ENCODE data around the gene OLFM2.

Gene OLFM2

DNA sequence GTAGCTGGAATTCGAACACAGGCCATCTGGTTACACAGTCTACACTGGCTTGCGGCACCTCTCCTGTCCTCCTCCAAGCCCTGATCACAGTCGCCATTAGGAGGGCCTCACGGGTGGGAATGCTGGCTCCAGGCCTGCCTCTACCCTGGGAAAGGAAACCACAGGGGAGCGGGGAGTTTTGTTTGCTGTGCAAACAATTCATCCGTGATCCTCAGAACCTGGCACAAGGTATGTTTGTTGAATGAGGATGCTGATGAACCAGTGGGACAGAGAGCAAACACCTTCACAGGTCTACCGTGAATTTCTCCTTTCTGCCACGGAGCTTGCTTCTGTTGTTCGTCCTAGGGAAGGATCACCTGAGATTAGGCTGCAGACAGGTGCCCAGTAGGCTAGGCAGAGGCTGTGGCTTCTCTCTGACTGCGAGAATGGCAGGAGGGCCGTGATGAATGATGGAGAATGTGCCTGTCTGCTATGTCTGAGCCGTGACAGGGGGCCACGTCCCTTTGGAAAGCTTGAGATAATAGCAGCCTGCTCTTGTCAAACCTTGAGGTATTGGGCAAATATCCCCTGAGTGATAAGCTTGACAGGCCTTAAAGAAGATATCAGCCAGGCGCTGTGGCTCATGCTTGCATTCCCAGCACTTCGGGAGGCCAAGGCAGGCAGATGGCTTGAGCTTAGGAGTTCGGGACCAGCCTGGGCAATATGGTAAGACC lies 64.5 kb downstream of the OLFM2 start (continued):
- TF ChIP-seq BACH2 (CRISPR knock-in tag; IDR thresholded peaks at IDR 0.05; ENCODE audit: borderline replicate concordance) (no peak), ARNTL (CRISPR knock-in tag; IDR thresholded peaks at IDR 0.05; ENCODE audit: borderline replicate concordance, low read depth) (no peak), ISL1 (CRISPR knock-in tag; IDR thresholded peaks at IDR 0.05) (no peak), ZNF8 (CRISPR knock-in tag; IDR thresholded peaks at IDR 0.05) (no peak), RARB (CRISPR knock-in tag; IDR thresholded peaks at IDR 0.05) (no peak), GLIS3 (CRISPR knock-in tag; IDR thresholded peaks at IDR 0.05) (no peak), ZNF70 (CRISPR knock-in tag; IDR thresholded peaks at IDR 0.05) (no peak), OSR1 (CRISPR knock-in tag; IDR thresholded peaks at IDR 0.05) (no peak), ZC3H10 (CRISPR knock-in tag; IDR thresholded peaks at IDR 0.05) (no peak), ZFP3 (CRISPR knock-in tag; IDR thresholded peaks at IDR 0.05) (no peak)
- TF ChIP-seq, protein P1, sequence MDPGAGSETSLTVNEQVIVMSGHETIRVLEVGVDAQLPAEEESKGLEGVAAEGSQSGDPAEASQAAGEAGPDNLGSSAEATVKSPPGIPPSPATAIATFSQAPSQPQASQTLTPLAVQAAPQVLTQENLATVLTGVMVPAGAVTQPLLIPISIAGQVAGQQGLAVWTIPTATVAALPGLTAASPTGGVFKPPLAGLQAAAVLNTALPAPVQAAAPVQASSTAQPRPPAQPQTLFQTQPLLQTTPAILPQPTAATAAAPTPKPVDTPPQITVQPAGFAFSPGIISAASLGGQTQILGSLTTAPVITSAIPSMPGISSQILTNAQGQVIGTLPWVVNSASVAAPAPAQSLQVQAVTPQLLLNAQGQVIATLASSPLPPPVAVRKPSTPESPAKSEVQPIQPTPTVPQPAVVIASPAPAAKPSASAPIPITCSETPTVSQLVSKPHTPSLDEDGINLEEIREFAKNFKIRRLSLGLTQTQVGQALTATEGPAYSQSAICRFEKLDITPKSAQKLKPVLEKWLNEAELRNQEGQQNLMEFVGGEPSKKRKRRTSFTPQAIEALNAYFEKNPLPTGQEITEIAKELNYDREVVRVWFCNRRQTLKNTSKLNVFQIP (CRISPR knock-in tag; IDR thresholded peaks at IDR 0.05; ENCODE audit: borderline replicate concordance, low read depth): no peak

DNA sequence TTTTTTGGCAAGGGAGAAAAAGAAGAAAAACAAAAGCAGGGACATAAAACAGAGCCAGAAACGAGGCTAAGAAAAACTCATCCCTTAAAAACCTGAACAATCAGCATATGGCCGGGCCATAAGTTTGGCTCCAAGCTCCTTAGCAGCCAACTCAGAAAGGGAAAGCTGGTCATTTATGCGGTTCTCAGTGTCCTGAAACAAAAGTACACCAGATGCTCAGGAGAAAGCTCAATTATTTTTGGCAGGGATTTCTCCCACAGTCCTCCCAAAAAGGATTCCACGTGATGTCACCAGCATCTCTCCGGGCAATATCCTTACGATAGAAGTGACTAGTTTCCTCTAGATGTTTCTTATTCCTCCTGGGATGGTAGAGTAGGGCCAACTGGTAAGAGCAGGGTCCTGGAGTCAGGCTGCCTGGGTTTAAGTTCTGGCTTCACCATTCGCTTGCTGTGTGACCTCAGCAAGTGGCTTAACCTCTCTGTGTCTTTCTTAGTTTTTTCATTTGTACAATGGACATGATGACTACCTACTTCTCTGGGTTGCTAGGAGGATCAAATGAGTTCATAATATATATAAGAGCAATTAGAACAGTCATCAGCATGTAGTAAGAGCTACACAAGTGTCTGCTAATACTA lies 67.2 kb downstream of the OLFM2 start:
- TF ChIP-seq ZNF565 (CRISPR knock-in tag; conservative IDR thresholded peaks at IDR 0.05; ENCODE audit: low read depth) (no peak), ESRRG (CRISPR knock-in tag; IDR thresholded peaks at IDR 0.05) (no peak), PPARA (CRISPR knock-in tag; IDR thresholded peaks at IDR 0.05; ENCODE audit: borderline replicate concordance) (no peak), ZC3H10 (CRISPR knock-in tag; IDR thresholded peaks at IDR 0.05) (no peak), ZFP30 (CRISPR knock-in tag; IDR thresholded peaks at IDR 0.05) (no peak), ZNF70 (CRISPR knock-in tag; IDR thresholded peaks at IDR 0.05) (no peak)
- TF ChIP-seq, protein P2, sequence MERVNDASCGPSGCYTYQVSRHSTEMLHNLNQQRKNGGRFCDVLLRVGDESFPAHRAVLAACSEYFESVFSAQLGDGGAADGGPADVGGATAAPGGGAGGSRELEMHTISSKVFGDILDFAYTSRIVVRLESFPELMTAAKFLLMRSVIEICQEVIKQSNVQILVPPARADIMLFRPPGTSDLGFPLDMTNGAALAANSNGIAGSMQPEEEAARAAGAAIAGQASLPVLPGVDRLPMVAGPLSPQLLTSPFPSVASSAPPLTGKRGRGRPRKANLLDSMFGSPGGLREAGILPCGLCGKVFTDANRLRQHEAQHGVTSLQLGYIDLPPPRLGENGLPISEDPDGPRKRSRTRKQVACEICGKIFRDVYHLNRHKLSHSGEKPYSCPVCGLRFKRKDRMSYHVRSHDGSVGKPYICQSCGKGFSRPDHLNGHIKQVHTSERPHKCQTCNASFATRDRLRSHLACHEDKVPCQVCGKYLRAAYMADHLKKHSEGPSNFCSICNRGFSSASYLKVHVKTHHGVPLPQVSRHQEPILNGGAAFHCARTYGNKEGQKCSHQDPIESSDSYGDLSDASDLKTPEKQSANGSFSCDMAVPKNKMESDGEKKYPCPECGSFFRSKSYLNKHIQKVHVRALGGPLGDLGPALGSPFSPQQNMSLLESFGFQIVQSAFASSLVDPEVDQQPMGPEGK (CRISPR knock-in tag; IDR thresholded peaks at IDR 0.05; ENCODE audit: borderline replicate concordance): no peak
- no peak for ATAC-seq

DNA sequence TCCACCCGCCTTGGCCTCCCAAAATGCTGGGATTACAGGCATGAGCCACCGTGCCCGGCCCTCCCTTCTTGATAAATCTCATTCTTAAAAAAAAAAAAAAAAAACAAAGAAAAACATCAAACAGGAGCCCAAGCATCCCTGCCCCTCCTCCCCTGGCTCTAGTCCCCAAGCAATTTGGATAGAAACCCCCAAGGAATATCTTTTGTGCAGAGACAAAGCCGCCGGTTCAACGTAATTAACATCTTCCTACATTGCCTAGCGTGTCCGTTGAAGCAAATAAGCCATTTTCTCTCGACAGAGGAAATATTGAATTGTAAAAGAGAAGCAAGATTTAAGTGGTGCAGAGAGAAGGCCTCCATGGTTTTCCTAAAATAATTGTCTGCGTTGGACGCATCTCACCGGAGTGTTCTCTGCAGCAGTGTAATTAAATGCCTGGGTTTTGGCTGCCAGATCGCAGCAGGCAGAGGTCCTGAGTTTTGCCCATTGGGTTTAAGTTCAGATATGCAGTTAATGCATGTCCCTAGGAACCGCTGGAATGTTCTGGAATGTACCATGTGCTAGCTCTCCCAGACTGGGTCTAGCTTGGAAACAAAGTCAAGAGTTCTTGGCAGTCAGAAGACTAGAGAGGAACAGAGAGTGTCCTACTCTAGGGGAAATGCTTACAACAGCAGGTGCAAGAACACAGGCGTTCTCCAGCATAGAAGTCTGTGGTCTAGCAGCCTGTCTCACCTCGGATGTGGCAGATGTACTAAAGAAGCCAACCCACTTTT lies 70.4 kb downstream of the OLFM2 start:
- TF ChIP-seq ZFP30 (CRISPR knock-in tag; IDR thresholded peaks at IDR 0.05): no peak
- TF ChIP-seq OSR1 (CRISPR knock-in tag; IDR thresholded peaks at IDR 0.05): no peak
- TF ChIP-seq ISL1 (CRISPR knock-in tag; IDR thresholded peaks at IDR 0.05): no peak
- TF ChIP-seq ZNF565 (CRISPR knock-in tag; conservative IDR thresholded peaks at IDR 0.05; ENCODE audit: low read depth): no peak
- no peak for TF ChIP-seq SNAI2 (CRISPR knock-in tag; IDR thresholded peaks at IDR 0.05)
- TF ChIP-seq, protein P2 (CRISPR knock-in tag; IDR thresholded peaks at IDR 0.05; ENCODE audit: borderline replicate concordance): no peak
- no peak for TF ChIP-seq TOX (CRISPR knock-in tag; IDR thresholded peaks at IDR 0.05; ENCODE audit: borderline replicate concordance)
- no peak for TF ChIP-seq ZNF70 (CRISPR knock-in tag; IDR thresholded peaks at IDR 0.05)
- TF ChIP-seq PPARA (CRISPR knock-in tag; IDR thresholded peaks at IDR 0.05; ENCODE audit: borderline replicate concordance): no peak
- TF ChIP-seq, protein P3, sequence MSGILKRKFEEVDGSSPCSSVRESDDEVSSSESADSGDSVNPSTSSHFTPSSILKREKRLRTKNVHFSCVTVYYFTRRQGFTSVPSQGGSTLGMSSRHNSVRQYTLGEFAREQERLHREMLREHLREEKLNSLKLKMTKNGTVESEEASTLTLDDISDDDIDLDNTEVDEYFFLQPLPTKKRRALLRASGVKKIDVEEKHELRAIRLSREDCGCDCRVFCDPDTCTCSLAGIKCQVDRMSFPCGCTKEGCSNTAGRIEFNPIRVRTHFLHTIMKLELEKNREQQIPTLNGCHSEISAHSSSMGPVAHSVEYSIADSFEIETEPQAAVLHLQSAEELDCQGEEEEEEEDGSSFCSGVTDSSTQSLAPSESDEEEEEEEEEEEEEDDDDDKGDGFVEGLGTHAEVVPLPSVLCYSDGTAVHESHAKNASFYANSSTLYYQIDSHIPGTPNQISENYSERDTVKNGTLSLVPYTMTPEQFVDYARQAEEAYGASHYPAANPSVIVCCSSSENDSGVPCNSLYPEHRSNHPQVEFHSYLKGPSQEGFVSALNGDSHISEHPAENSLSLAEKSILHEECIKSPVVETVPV (CRISPR knock-in tag; IDR thresholded peaks at IDR 0.05): no peak
- no peak for TF ChIP-seq ZFP3 (CRISPR knock-in tag; IDR thresholded peaks at IDR 0.05)
- TF ChIP-seq RARB (CRISPR knock-in tag; IDR thresholded peaks at IDR 0.05): no peak
- no peak for TF ChIP-seq ZC3H10 (CRISPR knock-in tag; IDR thresholded peaks at IDR 0.05)
- TF ChIP-seq, protein P1 (CRISPR knock-in tag; IDR thresholded peaks at IDR 0.05; ENCODE audit: borderline replicate concordance, low read depth): no peak
- TF ChIP-seq ESRRG (CRISPR knock-in tag; IDR thresholded peaks at IDR 0.05): no peak
- no peak for ATAC-seq
